ENCODE results near the gene TCF12.

The TCF12 gene

GRCh38 chr15:57224664-57225063 lies 306.2 kb downstream of the TCF12 start:
- H3K27ac ChIP-seq (ENCODE audit: low read depth, low read length, poor library complexity, severe bottlenecking): no peak overlapping the region
- H3K4me2 ChIP-seq (ENCODE audit: low read length): no peak overlapping the region

GRCh38 chr15:57227166-57227565 lies 308.7 kb downstream of the TCF12 start:
- Histone ChIP-seq H3K36me3 (ENCODE audit: insufficient read depth, low read length) (peaks cover 11% of the 10 kb centered on the region; the same call in 1 of the 2 replicates), H3K9me3 (ENCODE audit: low read length) (no peaks in the 10 kb centered on the region), H3K4me3 (ENCODE audit: low read depth, low read length, poor library complexity, severe bottlenecking) (no peak overlapping the region), H3K4me1 (ENCODE audit: insufficient read depth, low read length, severe bottlenecking) (peaks cover 16% of the 10 kb centered on the region), H3K79me2 (ENCODE audit: insufficient read depth, low read length) (peaks cover 24% of the 10 kb centered on the region; the same call in 1 of the 2 replicates), H2AFZ (ENCODE audit: low read length) (no peak overlapping the region), H4K20me1 (ENCODE audit: insufficient read depth, low read length) (no peaks in the 10 kb centered on the region), H3K4me2 (ENCODE audit: low read length) (no peak overlapping the region), H3K27ac (ENCODE audit: low read depth, low read length, poor library complexity, severe bottlenecking) (no peak overlapping the region), H3F3A (ENCODE audit: insufficient read depth, low read length) (no peaks in the 10 kb centered on the region), H3K27me3 (ENCODE audit: insufficient read depth, low read length) (no peaks in the 10 kb centered on the region), H3K9ac (ENCODE audit: low read length) (no peak overlapping the region), H3K9me2 (ENCODE audit: low read depth, low read length) (no peaks in the 10 kb centered on the region)
- no peak for TF ChIP-seq CTCF (IDR thresholded peaks at IDR 0.05; ENCODE audit: low read length)
- no peak for TF ChIP-seq EZH2 (IDR thresholded peaks at IDR 0.05; ENCODE audit: borderline replicate concordance, low read length)

More at GRCh38 chr15:57224664-57225063, 306.2 kb downstream of the TCF12 start:
- H3F3A ChIP-seq (ENCODE audit: insufficient read depth, low read length): no peaks in the 10 kb centered on the region
- H4K20me1 ChIP-seq (ENCODE audit: insufficient read depth, low read length): no peaks in the 10 kb centered on the region
- H3K4me1 ChIP-seq (ENCODE audit: insufficient read depth, low read length, severe bottlenecking): peaks cover 23% of the 10 kb centered on the region
- no peaks in the 10 kb centered on the region for H3K9me2 ChIP-seq (ENCODE audit: low read depth, low read length)
- H3K9ac ChIP-seq (ENCODE audit: low read length): no peak overlapping the region
- no peaks in the 10 kb centered on the region for H3K9me3 ChIP-seq (ENCODE audit: low read length)
- no peak overlapping the region for H2AFZ ChIP-seq (ENCODE audit: low read length)
- H3K27me3 ChIP-seq (ENCODE audit: insufficient read depth, low read length): no peaks in the 10 kb centered on the region
- TF ChIP-seq EZH2 (IDR thresholded peaks at IDR 0.05; ENCODE audit: borderline replicate concordance, low read length) (no peak), CTCF (IDR thresholded peaks at IDR 0.05; ENCODE audit: low read length) (no peak)
- H3K36me3 ChIP-seq (ENCODE audit: insufficient read depth, low read length): no peaks in the 10 kb centered on the region
- H3K79me2 ChIP-seq (ENCODE audit: insufficient read depth, low read length): peaks cover 41% of the 10 kb centered on the region; the same call in 1 of the 2 replicates
- H3K4me3 ChIP-seq (ENCODE audit: low read depth, low read length, poor library complexity, severe bottlenecking): no peak overlapping the region

- peaks cover 21% of the 10 kb centered on the region; the same call in 1 of the 2 replicates for H3K79me2 ChIP-seq (ENCODE audit: insufficient read depth, low read length)
Observed at GRCh38 chr15:57227899-57228298, 309.5 kb downstream of the TCF12 start.

More at GRCh38 chr15:57227899-57228298, 309.5 kb downstream of the TCF12 start:
- Histone ChIP-seq H3F3A (ENCODE audit: insufficient read depth, low read length) (no peaks in the 10 kb centered on the region), H3K9me3 (ENCODE audit: low read length) (no peaks in the 10 kb centered on the region), H3K4me1 (ENCODE audit: insufficient read depth, low read length, severe bottlenecking) (peaks cover 16% of the 10 kb centered on the region), H3K4me3 (ENCODE audit: low read depth, low read length, poor library complexity, severe bottlenecking) (no peak overlapping the region), H3K4me2 (ENCODE audit: low read length) (no peak overlapping the region), H3K9ac (ENCODE audit: low read length) (no peak overlapping the region), H4K20me1 (ENCODE audit: insufficient read depth, low read length) (no peaks in the 10 kb centered on the region), H2AFZ (ENCODE audit: low read length) (no peak overlapping the region), H3K9me2 (ENCODE audit: low read depth, low read length) (no peaks in the 10 kb centered on the region), H3K36me3 (ENCODE audit: insufficient read depth, low read length) (peaks cover 17% of the 10 kb centered on the region; the same call in 1 of the 2 replicates), H3K27ac (ENCODE audit: low read depth, low read length, poor library complexity, severe bottlenecking) (no peak overlapping the region), H3K27me3 (ENCODE audit: insufficient read depth, low read length) (no peaks in the 10 kb centered on the region)
- TF ChIP-seq CTCF (IDR thresholded peaks at IDR 0.05; ENCODE audit: low read length): no peak
- TF ChIP-seq EZH2 (IDR thresholded peaks at IDR 0.05; ENCODE audit: borderline replicate concordance, low read length): no peak
